DMS153 treated with DMSO at 0.1 percent for 48 hours (cell line): ENCODE measurements around the gene RHEB.
A peak's percentile ranks its signal among the peaks of the same experiment; 100 is the strongest.
"Not testable (repeated sequence)": the region's sequence is repeated elsewhere in the genome, so short reads cannot be mapped to it uniquely, and the experiment has no call there.

Experiments
- DNase-seq: peaks from one replicate; lab custom pipeline; 2025; ENCODE audit not compliant: unreplicated experiment; lab: John Stamatoyannopoulos, UW

The RHEB gene

GRCh38 chr7:151536178-151536577 is 16.5 kb upstream of the RHEB start:
- DNase-seq, result not testable (repeated sequence)

DNA sequence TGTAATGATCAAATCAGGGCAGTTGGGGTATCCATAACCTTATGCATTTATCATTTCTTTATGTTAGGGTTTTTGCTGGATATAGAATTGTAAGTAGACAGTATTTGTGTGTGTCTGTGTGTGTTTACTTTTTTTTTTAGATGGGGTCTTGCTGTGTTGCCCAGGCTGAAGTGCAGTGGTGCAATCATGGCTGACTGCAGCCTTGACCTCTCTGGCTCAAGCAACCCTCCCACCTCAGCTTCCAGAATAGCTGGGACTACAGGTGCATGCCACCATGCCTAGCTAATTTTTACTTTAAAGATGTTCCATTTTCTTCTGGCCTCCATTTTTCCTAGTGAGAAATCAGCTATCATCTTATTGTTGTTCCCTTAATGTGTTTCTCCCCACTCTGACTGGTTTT is 10.1 kb upstream of the RHEB start:
- no peak for DNase-seq

- no peak for DNase-seq
Observed at GRCh38 chr7:151524845-151525244, 5.2 kb upstream of the RHEB start.

GRCh38 chr7:151524331-151524730 is 4.6 kb upstream of the RHEB start:
- no peak for DNase-seq

DNA sequence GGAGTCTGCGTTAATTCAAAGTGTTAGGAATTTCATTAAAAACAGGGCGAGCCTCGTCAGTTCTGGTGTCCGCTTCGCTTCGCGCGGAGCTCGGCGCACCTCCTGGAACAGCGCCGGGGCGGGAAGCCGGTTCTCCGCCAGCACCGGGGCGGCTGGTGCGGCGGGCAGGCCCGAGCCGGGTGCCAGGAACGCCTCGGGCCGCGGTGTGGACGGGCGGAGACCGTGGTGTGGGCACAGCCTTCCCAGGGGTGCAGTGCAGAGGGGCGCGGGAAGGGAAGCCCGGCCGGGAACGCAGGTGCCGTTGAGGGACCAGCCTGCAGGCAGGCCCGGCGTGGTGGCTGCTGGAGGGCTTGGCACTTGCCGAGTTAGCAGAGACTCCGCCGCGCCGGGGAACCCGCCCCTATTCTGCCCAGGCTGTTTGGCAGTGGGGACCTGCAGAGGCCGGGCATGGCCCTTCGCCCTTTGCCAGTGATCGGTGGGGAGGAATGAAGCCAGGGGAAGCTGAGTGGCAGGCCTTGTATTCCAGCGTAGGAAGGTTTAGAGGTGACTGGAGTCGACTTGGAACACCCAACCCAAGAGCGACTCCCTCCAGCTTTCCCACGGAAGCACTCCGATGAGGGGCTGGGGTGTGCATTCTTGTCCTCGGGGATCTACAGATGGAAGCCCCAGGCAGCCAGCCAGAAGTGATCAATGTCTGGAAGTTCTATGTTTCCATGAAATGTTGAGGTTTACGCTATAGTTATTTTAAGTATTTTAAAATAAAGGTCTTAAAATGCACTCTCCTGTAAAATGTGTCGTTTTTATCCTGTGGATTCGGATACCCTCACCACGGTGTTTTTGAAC is 945 bp upstream of the RHEB start:
- no peak for DNase-seq

GRCh38 chr7:151518947-151519764 is 539 bp downstream of the RHEB start:
- not testable (repeated sequence) for DNase-seq

DNA sequence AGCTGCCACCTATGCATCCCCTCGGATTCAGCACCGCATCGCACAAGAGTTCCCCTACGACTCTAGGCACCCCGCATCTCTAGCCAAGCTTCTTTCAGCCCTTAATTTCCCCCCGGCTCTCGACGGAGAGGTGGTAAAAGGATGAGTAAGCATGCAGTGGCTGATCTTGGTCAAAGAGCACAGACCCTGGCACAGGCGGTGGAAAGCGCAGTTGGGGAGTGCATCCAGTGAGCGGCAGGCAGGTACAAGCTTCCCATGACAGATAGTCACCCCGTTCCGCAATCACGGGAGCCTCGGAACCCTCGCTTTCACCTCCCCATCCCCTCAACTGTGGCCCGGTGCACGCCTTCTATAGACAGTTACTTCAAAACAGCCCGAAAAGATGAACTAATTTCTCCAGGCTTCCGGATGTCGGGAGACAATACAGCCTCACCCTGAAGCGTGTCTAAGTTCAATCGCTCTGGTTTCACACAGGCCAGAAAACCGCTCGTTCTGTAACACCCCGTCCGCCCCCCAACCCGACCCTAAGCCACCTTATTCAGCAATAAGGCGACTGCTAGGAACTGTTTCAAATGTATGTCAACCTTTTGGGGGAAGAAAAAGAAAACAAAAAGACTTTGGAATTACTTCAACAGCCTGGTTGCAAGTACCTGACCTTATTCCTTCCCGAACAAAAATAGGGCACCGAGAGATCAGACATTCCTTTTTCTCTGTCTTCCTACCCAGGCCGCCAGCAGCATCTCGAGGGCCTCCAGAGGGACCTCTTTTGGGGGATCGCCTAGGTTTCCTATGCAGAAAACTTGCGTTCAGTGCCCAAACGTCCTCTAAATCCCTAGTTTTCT is 1.4 kb downstream of the RHEB start:
- no peak for DNase-seq

DNA sequence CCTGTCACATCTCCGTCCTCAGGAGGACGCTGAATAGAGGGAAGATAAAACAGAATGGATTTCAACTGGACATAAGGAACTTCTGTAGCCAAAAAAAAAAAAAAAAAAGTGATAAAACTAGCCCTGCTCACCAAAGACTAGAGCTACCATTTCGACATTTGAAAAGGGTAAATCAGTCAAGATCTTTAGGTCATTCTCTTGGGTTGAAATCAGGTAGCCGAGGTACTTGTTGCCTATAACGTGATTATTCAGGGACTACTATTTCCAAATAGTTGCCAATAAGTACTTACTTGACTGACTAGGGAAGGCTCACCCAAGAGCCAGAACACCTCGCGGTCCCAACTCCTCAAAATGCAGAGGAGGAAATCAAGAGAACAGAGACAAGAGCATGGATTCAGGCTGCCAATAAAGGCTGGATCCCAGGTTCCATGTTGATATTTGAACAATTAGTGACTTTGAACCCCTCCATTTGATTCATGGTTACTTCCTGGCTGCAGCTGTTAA is 2.0 kb downstream of the RHEB start:
- no peak for DNase-seq

- no peak for DNase-seq
Observed at GRCh38 chr7:151515276-151515565, 4.5 kb downstream of the RHEB start.

DNA sequence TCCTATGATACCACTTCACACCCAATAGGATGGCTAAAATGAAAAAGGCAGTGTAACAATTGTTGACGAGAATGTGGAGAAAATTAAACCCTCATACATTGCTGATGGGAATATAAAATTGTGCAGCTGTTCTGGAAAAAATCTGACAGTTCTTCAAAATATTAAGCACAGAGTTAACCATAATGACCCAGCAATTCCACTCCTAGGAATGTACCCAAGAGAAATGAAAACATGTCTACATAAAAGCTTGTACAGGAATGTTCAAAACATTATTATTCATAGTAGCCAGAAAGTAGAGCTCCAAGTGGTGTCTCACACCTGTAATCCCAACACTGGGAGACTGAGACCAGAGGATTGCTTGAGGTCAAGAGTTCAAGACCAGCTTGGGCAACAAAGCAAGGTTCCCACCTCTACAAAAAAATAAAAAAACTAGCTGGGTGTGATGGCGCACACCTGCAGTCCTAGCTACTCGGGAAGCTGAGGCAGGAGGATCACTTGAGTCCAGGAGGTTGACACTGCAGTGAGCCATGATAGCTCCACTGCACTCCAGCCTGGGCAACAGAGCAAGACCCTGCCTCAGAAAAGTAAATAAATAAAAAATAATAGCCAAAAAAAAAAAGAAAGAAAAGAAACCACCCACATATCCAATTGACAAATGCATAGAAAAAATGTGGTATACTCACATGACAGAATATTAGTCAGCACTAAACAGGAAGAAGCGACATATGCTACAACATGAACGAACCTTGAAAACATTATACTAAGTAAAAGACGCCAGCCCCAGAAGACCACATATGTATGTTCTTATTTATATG is 5.0 kb downstream of the RHEB start:
- DNase-seq, result no peak

GRCh38 chr7:151513133-151513532 is 6.6 kb downstream of the RHEB start:
- no peak for DNase-seq

DNA sequence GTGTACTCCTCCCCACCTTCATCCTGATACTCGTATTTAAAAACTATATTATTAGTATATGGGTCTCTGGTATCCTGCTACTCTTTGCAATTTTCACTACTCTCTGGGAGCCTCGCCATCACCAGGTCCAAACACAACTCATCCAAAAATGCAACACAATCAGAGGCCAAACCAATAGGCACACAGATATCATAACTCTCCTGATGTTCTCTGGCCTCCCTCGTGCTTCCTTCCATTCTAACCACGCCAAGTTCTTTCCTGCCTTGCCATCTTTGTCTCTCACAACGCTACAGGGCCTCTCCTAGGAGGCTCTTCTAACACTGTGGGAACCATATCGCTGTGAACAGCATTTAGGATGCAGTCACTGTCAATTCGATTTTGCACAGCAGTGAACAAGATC is 7.3 kb downstream of the RHEB start:
- no peak for DNase-seq

- DNase-seq, result no peak
Observed at GRCh38 chr7:151511946-151512345, 7.7 kb downstream of the RHEB start.

DNA sequence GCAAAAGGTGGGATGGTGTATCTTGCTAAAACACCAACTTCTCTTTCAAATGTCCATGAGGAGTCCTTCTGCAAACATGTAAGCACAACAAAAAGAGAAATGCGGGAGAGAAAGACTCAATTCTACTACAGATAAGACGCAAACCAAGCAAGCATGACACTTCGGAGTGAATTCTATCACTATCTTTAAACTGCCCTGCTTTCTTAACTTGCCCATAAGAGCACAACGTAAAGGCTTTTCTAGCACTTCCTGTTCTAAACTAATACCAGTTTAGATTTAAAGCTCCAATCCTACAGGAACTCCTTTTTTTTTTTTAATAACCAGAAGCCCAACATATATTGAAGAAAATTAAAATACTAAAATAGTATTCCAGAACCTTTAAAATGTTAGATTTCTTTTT is 8.4 kb downstream of the RHEB start:
- DNase-seq, result no peak

GRCh38 chr7:151509670-151510333 is 9.9 kb downstream of the RHEB start:
- no peak for DNase-seq

DNA sequence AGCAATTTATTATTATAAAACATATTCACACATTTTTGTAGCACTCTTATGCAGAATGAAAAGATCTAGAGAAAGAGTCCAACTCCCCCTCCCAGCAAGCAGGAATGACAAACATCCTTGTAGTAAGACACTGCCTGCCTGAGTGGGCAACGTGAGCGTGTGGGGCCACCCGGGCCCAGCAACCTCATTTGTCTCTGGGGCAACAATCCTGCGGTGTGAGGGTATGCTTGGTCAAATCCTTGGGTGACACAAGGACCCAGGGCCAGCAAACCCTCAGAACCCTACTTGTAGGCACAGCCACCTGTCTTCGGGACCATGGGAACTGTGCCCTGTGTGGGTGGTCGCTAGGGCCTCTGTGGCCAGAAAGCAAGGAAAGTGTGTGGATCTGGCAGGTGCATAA is 10.7 kb downstream of the RHEB start:
- no peak for DNase-seq

- no peak for DNase-seq
Observed at GRCh38 chr7:151507806-151508205, 11.9 kb downstream of the RHEB start.

DNA sequence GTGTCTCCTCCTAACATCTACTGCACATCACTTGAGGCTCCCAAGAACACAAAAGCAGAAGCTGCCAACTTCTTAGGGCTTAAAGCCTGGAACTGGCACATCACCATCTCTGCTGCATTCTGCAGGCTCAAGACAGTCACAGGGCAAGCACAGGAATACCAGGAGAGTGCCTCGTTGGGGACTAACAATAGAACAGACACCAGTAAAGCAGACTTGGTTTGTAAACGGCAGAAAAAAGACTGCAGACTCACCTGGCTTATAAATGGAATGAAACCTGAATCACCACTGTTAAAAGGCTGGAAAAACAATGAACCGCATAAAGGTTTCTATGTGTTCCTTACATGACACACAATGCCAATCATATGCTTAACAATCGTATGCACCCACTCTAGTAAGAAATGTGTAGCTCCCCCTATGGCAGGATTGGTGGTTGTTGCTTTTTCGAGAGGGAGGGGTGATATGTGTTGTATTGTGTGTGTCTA is 12.8 kb downstream of the RHEB start:
- peak; percentile 22 for DNase-seq

DNA sequence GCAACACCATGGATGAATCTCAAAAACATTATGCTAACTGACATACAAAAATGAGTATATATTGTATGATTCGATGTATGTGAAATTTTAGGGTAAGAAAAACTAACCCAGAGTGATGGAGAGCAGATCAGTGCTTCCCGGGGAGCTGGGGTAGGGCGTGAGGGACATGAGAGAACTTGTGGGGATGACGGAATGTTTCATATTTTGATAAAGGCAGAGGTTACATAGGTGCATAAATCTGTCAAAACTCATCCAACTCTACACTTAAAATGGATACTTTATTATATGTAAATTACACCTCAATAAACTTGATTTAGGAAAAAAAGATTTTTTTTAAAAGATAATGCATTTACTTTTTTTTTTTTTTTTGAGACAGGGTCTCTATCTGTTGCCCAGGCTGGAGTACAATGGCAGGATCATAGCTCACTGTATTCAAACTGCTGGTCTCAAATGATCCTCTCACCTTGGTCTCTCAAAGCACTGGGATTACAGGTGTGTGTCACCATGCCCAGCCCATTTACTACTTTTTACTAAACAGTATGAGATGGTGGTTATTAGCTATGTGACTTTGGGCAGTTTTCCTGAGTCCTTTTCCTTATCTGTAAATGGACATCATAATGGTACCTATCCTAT is 13.7 kb downstream of the RHEB start:
- DNase-seq, result no peak
